H1 (cell line): ENCODE results near the gene TMEM170A.

Source experiments
- CEBPB ChIP-seq: IDR thresholded peaks from 2 replicates; pipeline ENCODE4 v1.6.1; 2012; ENCODE audit warnings: low read depth, low read length
- CTCF ChIP-seq, 3 experiments: IDR thresholded peaks; 1 replicate in 2 of 3; 2 replicates in 1 of 3; pipeline versions ENCODE4 v1.5.1 to v1.6.1; 2011; ENCODE audit warnings: low read length in 3 of 3, mild to moderate bottlenecking in 3 of 3, inconsistent platforms in 2 of 3, low read depth in 1 of 3, moderate library complexity in 1 of 3; ENCODE audit not compliant: insufficient read depth in 1 of 3; ENCODE audit errors: control extremely low read depth in 1 of 3

- TF ChIP-seq CEBPB, result no peak
- no peak for TF ChIP-seq CTCF (IDR thresholded peaks at IDR 0.05; ENCODE audit: control extremely low read depth in 1 of 3, insufficient read depth in 1 of 3, low read depth in 1 of 3, low read length in 3 of 3)
Observed at GRCh38 chr16:75433732-75434413, 30.6 kb downstream of the TMEM170A start.
